Osteocyte (in vitro differentiated cells): ENCODE data around the gene MSX2. TPM values are rescaled to one million over a fixed set of nuclear protein-coding genes. Genes with fewer than 3 reads are reported as not detected.
"Not testable (repeated sequence)": the region's sequence is repeated elsewhere in the genome, so short reads cannot be mapped to it uniquely, and the experiment has no call there.

Experiments
- DNase-seq: peaks from one replicate; pipeline ENCODE4 v3.0.0; 2021; ENCODE audit warnings: mixed read lengths; ENCODE audit not compliant: unreplicated experiment; ENCODE audit errors: extremely low spot score
- H3K27ac Mint-ChIP-seq: one replicate; pipeline ENCODE4 v1.8.0; 2021; ENCODE audit warnings: mild to moderate bottlenecking, mixed read lengths; ENCODE audit not compliant: unreplicated experiment
- H3K27me3 Mint-ChIP-seq: one replicate; pipeline ENCODE4 v1.8.0; 2021; ENCODE audit warnings: mixed read lengths; ENCODE audit not compliant: unreplicated experiment
- H3K36me3 Mint-ChIP-seq: one replicate; pipeline ENCODE4 v1.8.0; 2021; ENCODE audit warnings: mixed read lengths; ENCODE audit not compliant: unreplicated experiment
- H3K4me1 Mint-ChIP-seq: one replicate; pipeline ENCODE4 v1.8.0; 2021; ENCODE audit warnings: mixed read lengths; ENCODE audit not compliant: unreplicated experiment
- H3K4me3 Mint-ChIP-seq: one replicate; pipeline ENCODE4 v1.8.0; 2021; ENCODE audit warnings: mild to moderate bottlenecking, moderate library complexity, mixed read lengths; ENCODE audit not compliant: unreplicated experiment
- H3K9me3 Mint-ChIP-seq: one replicate; pipeline ENCODE4 v1.8.0; 2021; ENCODE audit warnings: mixed read lengths; ENCODE audit not compliant: unreplicated experiment
- CTCF ChIP-seq: fragments of 200-600 bp; sonication (generic); IDR thresholded peaks from 2 replicates; pipeline ENCODE4 v1.5.0; 2021; ENCODE audit warnings: antibody characterized with exemption, mild to moderate bottlenecking, moderate library complexity
- total RNA-seq: library from RNA; stranded (reverse); gene quantifications from 2 replicates; pipeline ENCODE4 v1.2.1, GENCODE V29; 2021

Gene MSX2
- total RNA-seq, 1 donor from 2014 or later: 31.9 TPM

DNA sequence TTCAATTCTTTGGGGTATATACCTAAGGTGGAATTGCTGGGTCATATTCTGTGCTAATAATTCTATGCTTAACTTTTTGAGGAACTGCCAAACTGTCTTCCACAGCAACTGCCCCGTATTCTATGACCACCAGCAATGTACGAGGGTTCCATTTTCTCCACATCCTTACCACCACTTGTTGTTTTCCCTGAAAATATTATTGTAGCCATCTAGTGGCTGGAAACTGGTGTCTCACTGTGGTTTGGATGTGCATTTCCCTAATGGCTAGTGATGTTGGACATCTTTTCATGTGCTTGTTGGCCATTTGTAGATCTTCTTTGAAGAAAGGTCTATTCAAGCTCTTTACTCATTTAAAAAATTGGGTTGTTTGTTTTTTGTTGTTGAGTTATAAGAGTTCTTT, 30.7 kb downstream of the MSX2 start:
- no peak for DNase-seq
- H3K36me3 Mint-ChIP-seq: no peaks in the 10 kb centered on the region
- no peak overlapping the region for H3K27ac Mint-ChIP-seq

DNA sequence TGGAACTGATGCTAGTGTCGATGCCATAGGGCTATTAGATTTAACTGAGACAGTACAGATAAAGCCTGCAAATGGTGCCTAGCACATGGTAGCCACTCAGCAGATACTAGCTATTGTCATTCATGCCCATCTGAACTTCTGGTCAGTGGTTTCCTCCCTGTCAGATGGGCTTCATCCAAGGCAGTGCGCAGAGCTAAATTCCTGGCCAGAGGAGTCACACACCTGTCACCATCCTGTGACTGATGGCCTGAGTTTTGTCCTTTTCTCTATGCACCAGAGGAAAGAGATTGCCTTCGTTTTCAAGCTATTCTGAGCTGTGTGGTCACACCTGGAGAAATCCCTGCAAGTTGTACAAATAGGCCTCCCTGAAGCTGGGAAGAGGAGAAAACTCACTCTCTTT, 34.7 kb downstream of the MSX2 start:
- Mint-ChIP-seq H3K4me1 (no peaks in the 10 kb centered on the region), H3K36me3 (no peaks in the 10 kb centered on the region), H3K9me3 (no peaks in the 10 kb centered on the region), H3K4me3 (no peak overlapping the region), H3K27ac (no peak overlapping the region), H3K27me3 (no peaks in the 10 kb centered on the region)
- DNase-seq: no peak
- TF ChIP-seq CTCF: no peak

More for the DNA sequence above, 30.7 kb downstream of the MSX2 start:
- TF ChIP-seq CTCF: peak; percentile 65
- Mint-ChIP-seq H3K27me3 (no peaks in the 10 kb centered on the region), H3K4me3 (no peak overlapping the region), H3K4me1 (peaks cover 10% of the 10 kb centered on the region), H3K9me3 (no peaks in the 10 kb centered on the region)

GRCh38 chr5:174760721-174761120, 36.3 kb downstream of the MSX2 start:
- Mint-ChIP-seq H3K9me3 (no peaks in the 10 kb centered on the region), H3K4me1 (no peaks in the 10 kb centered on the region), H3K36me3 (no peaks in the 10 kb centered on the region), H3K27ac (no peak overlapping the region), H3K27me3 (no peaks in the 10 kb centered on the region), H3K4me3 (no peak overlapping the region)
- DNase-seq: peak; percentile 44
- TF ChIP-seq CTCF: no peak

DNA sequence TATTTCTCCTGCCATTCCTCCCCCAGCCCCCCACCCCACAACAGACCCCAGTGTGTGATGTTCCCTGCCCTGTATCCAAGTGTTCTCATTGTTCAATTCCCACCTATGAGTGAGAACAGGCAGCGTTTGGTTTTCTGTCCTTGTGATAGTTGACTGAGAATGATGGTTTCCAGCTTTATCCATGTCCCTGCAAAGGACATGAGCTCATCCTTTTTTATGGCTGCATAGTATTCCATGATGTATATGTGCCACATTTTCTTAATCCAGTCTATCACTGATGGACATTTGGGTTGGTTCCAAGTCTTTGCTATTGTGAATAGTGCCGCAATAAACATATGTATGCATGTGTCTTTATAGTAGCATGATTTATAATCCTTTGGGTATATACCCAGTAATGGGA, 37.0 kb downstream of the MSX2 start:
- not testable (repeated sequence) for H3K36me3 Mint-ChIP-seq, H3K4me1 Mint-ChIP-seq, H3K4me3 Mint-ChIP-seq, H3K9me3 Mint-ChIP-seq, DNase-seq, H3K27ac Mint-ChIP-seq, H3K27me3 Mint-ChIP-seq

GRCh38 chr5:174764309-174764708, 39.9 kb downstream of the MSX2 start:
- Mint-ChIP-seq H3K27ac (no peak overlapping the region), H3K36me3 (no peaks in the 10 kb centered on the region)

More at GRCh38 chr5:174764309-174764708, 39.9 kb downstream of the MSX2 start:
- H3K9me3 Mint-ChIP-seq: no peaks in the 10 kb centered on the region
- no peaks in the 10 kb centered on the region for H3K4me1 Mint-ChIP-seq
- TF ChIP-seq CTCF: no peak
- peaks cover 2% of the 10 kb centered on the region for H3K27me3 Mint-ChIP-seq
- DNase-seq: peak; percentile 75
- no peak overlapping the region for H3K4me3 Mint-ChIP-seq
